PC-3 (cell line): Measurements from ENCODE around the gene R3HDM4. TPM values are rescaled to one million over a fixed set of nuclear protein-coding genes. Genes with fewer than 3 reads are reported as not detected.

Source experiments
- ATAC-seq: fragments of 200-7000 bp; cut with Tn5 transposase; 2 replicates; pipeline ENCODE4 v1.9.1; 2020; ENCODE audit warnings: mild to moderate bottlenecking, moderate library complexity
- BruUV-seq: library from RNA; stranded (reverse); fragments of 400-500 nt; replicated peaks from 2 replicates; lab custom pipeline; 2021; lab: Mats Ljungman, UMichigan
- CTCF ChIA-PET: fragments of 300-600 bp; sonication (Branson Sonifier 250); formaldehyde crosslinking; loops from one replicate; lab custom pipeline; 2022; ENCODE audit warnings: antibody characterized with exemption; lab: Charles Lee
- POLR2A ChIA-PET: fragments of 300-600 bp; sonication (Branson Sonifier 250); formaldehyde crosslinking; loops from one replicate; lab custom pipeline; 2022; ENCODE audit warnings: antibody characterized with exemption; ENCODE audit not compliant: unreplicated experiment; lab: Charles Lee
- DNase-seq: peaks from one replicate; pipeline ENCODE4 v3.0.0-alpha.2; 2015
- H2AFZ ChIP-seq: fragments of 300-600 bp; sonication (generic); 2 replicates; pipeline ENCODE4 v1.6.0; 2016; ENCODE audit warnings: antibody characterized with exemption, low read length
- H3F3A ChIP-seq: fragments of 300-600 bp; sonication (generic); one replicate; pipeline ENCODE4 v1.6.0; 2017; ENCODE audit warnings: antibody characterized with exemption, low read length, control low read depth, mild to moderate bottlenecking; ENCODE audit not compliant: unreplicated experiment
- H3K27ac ChIP-seq: fragments of 300-600 bp; sonication (generic); 2 replicates; pipeline ENCODE4 v1.5.1; 2016; ENCODE audit warnings: mild to moderate bottlenecking, low read length
- H3K27me3 ChIP-seq: fragments of 300-600 bp; sonication (generic); 2 replicates; pipeline ENCODE4 v1.6.1; 2016; ENCODE audit warnings: low read length, mixed read lengths
- H3K36me3 ChIP-seq: fragments of 300-600 bp; sonication (generic); 2 replicates; pipeline ENCODE4 v1.6.1; 2016; ENCODE audit warnings: low read depth, mixed run types, low read length, mixed read lengths
- H3K4me1 ChIP-seq: fragments of 300-600 bp; sonication (generic); 2 replicates; pipeline ENCODE4 v1.5.1; 2016; ENCODE audit warnings: low read length; ENCODE audit not compliant: insufficient read depth
- H3K4me2 ChIP-seq: fragments of 300-600 bp; sonication (generic); 2 replicates; pipeline ENCODE4 v1.6.0; 2016; ENCODE audit warnings: low read length
- H3K4me3 ChIP-seq: fragments of 300-600 bp; sonication (generic); 2 replicates; pipeline ENCODE4 v1.5.1; 2016; ENCODE audit warnings: mild to moderate bottlenecking, low read length, mixed read lengths
- H3K79me2 ChIP-seq: fragments of 300-600 bp; sonication (generic); 2 replicates; pipeline ENCODE4 v1.6.1; 2017; ENCODE audit warnings: low read length, mixed read lengths
- H3K9ac ChIP-seq: fragments of 300-600 bp; sonication (generic); 2 replicates; pipeline ENCODE4 v1.6.0; 2016; ENCODE audit warnings: mild to moderate bottlenecking, low read length
- H3K9me2 ChIP-seq: fragments of 300-600 bp; sonication (generic); replicated peaks from 2 replicates; pipeline ENCODE4 v1.6.1; 2016; ENCODE audit warnings: mixed run types, low read length, mixed read lengths
- H3K9me3 ChIP-seq: fragments of 300-600 bp; sonication (generic); 2 replicates; pipeline ENCODE4 v1.6.1; 2016; ENCODE audit warnings: low read length, mixed read lengths
- H4K20me1 ChIP-seq: fragments of 300-600 bp; sonication (generic); 2 replicates; pipeline ENCODE4 v1.6.1; 2016; ENCODE audit warnings: low read length, mixed read lengths
- CTCF ChIP-seq: fragments of 300-600 bp; sonication (generic); conservative IDR thresholded peaks from 2 replicates; pipeline ENCODE4 v1.5.1; 2017; ENCODE audit warnings: antibody characterized with exemption, low read depth, mild to moderate bottlenecking, low read length
- EZH2 ChIP-seq: fragments of 300-600 bp; sonication (generic); IDR thresholded peaks from one replicate; pipeline ENCODE4 v1.6.1; 2017; ENCODE audit warnings: antibody characterized with exemption, mild to moderate bottlenecking, low read length; ENCODE audit not compliant: unreplicated experiment
- EZH2phosphoT487 ChIP-seq: fragments of 300-600 bp; sonication (generic); IDR thresholded peaks from 2 replicates; pipeline ENCODE4 v1.6.1; 2018; ENCODE audit warnings: mild to moderate bottlenecking, antibody characterized with exemption, low read length, borderline replicate concordance
- intact Hi-C: fragments of 100-400 bp; cut with micrococcal nuclease; formaldehyde crosslinking; loops from 2 replicates; pipeline ENCODE4 v1.9.0; 2023
- total RNA-seq: library from RNA; depleted of rRNA; stranded (reverse); fragments of >200 nt; gene quantifications from 2 replicates; pipeline ENCODE4 v1.2.3, GENCODE V29; 2014

Gene R3HDM4
- total RNA-seq, 1 experiment from 2014 or later: 44.9 TPM

GRCh38 chr19:953445-954271, 40.6 kb upstream of the R3HDM4 start:
- H3K9me2 ChIP-seq: no peaks in the 10 kb centered on the region
- H3K27me3 ChIP-seq: no peaks in the 10 kb centered on the region
- H3K36me3 ChIP-seq: no peaks in the 10 kb centered on the region
- no peak overlapping the region for H2AFZ ChIP-seq
- peak overlapping the region; percentile 58 for H3K4me3 ChIP-seq
- peak overlapping the region; percentile 88 for H3K4me2 ChIP-seq
- no peaks in the 10 kb centered on the region for H3K79me2 ChIP-seq
- BruUV-seq: no TSS peak
- no peaks in the 10 kb centered on the region for H3K9me3 ChIP-seq
- no peak for TF ChIP-seq EZH2phosphoT487
- TF ChIP-seq CTCF: no peak
- TF ChIP-seq EZH2: no peak
- intact Hi-C loops: no loop called here
- no peak overlapping the region for H3K27ac ChIP-seq
- ChIA-PET POLR2A (no interaction called here), CTCF (no interaction called here)
- H4K20me1 ChIP-seq: no peaks in the 10 kb centered on the region
- DNase-seq (no peak), ATAC-seq (no peak)
- no peaks in the 10 kb centered on the region for H3F3A ChIP-seq
- no peak overlapping the region for H3K9ac ChIP-seq
- H3K4me1 ChIP-seq: peaks cover 7% of the 10 kb centered on the region

- Histone ChIP-seq H3K9me3 (no peaks in the 10 kb centered on the region), H3K27ac (no peak overlapping the region), H3K36me3 (no peaks in the 10 kb centered on the region), H3K4me3 (peak overlapping the region; percentile 58), H3K79me2 (no peaks in the 10 kb centered on the region), H3K9ac (peak overlapping the region; percentile 22; the same call in 1 of the 2 replicates), H4K20me1 (no peaks in the 10 kb centered on the region), H3F3A (no peaks in the 10 kb centered on the region), H3K27me3 (no peaks in the 10 kb centered on the region), H3K4me1 (peaks cover 6% of the 10 kb centered on the region), H2AFZ (no peak overlapping the region), H3K4me2 (peak overlapping the region; percentile 88), H3K9me2 (no peaks in the 10 kb centered on the region)
- ATAC-seq (no peak), DNase-seq (peak; percentile 58)
- POLR2A ChIA-PET: no interaction called here
- TF ChIP-seq EZH2 (no peak), EZH2phosphoT487 (no peak), CTCF (no peak)
- CTCF ChIA-PET: no interaction called here
- no TSS peak for BruUV-seq
- intact Hi-C loops: no loop called here
Measured at GRCh38 chr19:952680-953444, 39.8 kb upstream of the R3HDM4 start.
